ENCODE results near the gene E2F8. TPM values are rescaled to one million over a fixed set of nuclear protein-coding genes. Genes with fewer than 3 reads are reported as not detected.

Gene E2F8
- total RNA-seq, 1 donor from 2014 or later, result 0.27 TPM

GRCh38 chr11:19251577-19251976, 10.8 kb upstream of the E2F8 start:
- H4K20me1 ChIP-seq (ENCODE audit: insufficient read depth, low read length), result no peaks in the 10 kb centered on the region
- no peak for FAIRE-seq
- Mint-ChIP-seq H3K27me3 (ENCODE audit: low read depth, unreplicated experiment) (peaks cover 11% of the 10 kb centered on the region), H3K4me3 (ENCODE audit: unreplicated experiment) (no peak overlapping the region), H3K9me3 (ENCODE audit: unreplicated experiment) (peaks cover 16% of the 10 kb centered on the region), H3K36me3 (ENCODE audit: low read depth, unreplicated experiment) (peaks cover 2% of the 10 kb centered on the region), H3K27ac (ENCODE audit: unreplicated experiment) (no peak overlapping the region), H3K4me1 (ENCODE audit: low read depth, unreplicated experiment) (no peaks in the 10 kb centered on the region)
- no peak overlapping the region for H3K9ac ChIP-seq (ENCODE audit: low read length)
- H3K27ac ChIP-seq (ENCODE audit: low read depth, low read length), result no peak overlapping the region
- TF ChIP-seq EZH2 (IDR thresholded peaks at IDR 0.05; ENCODE audit: insufficient read depth, low read length), result no peak
- TF ChIP-seq, protein P1, sequence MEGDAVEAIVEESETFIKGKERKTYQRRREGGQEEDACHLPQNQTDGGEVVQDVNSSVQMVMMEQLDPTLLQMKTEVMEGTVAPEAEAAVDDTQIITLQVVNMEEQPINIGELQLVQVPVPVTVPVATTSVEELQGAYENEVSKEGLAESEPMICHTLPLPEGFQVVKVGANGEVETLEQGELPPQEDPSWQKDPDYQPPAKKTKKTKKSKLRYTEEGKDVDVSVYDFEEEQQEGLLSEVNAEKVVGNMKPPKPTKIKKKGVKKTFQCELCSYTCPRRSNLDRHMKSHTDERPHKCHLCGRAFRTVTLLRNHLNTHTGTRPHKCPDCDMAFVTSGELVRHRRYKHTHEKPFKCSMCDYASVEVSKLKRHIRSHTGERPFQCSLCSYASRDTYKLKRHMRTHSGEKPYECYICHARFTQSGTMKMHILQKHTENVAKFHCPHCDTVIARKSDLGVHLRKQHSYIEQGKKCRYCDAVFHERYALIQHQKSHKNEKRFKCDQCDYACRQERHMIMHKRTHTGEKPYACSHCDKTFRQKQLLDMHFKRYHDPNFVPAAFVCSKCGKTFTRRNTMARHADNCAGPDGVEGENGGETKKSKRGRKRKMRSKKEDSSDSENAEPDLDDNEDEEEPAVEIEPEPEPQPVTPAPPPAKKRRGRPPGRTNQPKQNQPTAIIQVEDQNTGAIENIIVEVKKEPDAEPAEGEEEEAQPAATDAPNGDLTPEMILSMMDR (IDR thresholded peaks at IDR 0.05; ENCODE audit: insufficient read depth, low read depth, low read length), result no peak
- H3K4me3 ChIP-seq (ENCODE audit: insufficient read depth, low read depth, low read length), result no peak overlapping the region
- H3K4me2 ChIP-seq (ENCODE audit: low read length), result no peak overlapping the region
- no peaks in the 10 kb centered on the region for H3K4me1 ChIP-seq (ENCODE audit: insufficient read depth, low read length)
- H3K36me3 ChIP-seq (ENCODE audit: insufficient read depth, low read length), result no peaks in the 10 kb centered on the region
- H3K27me3 ChIP-seq (ENCODE audit: insufficient read depth, low read length), result peaks cover 12% of the 10 kb centered on the region
- H3K9me3 ChIP-seq (ENCODE audit: insufficient read depth, low read depth, low read length), result no peaks in the 10 kb centered on the region
- H2AFZ ChIP-seq (ENCODE audit: low read depth, low read length), result no peak overlapping the region
- no peaks in the 10 kb centered on the region for H3K79me2 ChIP-seq (ENCODE audit: insufficient read depth, low read length)
- DNase-seq (ENCODE audit: low read depth), result no peak

DNA sequence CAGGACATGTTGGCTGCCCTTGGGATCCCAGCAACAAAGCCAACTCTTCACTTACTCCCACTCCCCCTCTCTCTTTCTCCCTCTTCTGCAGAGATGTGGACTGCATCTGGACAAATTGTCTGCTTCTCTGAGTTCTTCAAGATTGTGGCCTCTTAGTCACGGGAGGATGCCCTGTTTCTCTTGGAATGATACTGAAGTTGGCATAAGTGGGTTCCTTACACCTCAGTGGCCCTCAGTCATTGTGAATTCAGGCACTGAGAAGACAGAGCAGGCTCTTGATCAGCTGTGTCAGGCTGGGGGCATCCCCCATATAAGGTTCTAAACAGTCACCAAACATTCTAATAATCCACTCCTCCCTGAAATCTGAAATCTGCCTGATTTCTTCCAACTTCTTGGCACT, 6.1 kb upstream of the E2F8 start:
- H3K4me3 ChIP-seq (ENCODE audit: insufficient read depth, low read depth, low read length), result no peak overlapping the region
- no peak for FAIRE-seq
- peaks cover 23% of the 10 kb centered on the region for H3K27me3 Mint-ChIP-seq (ENCODE audit: low read depth, unreplicated experiment)
- H3K9me3 Mint-ChIP-seq (ENCODE audit: unreplicated experiment), result peaks cover 8% of the 10 kb centered on the region
- no peaks in the 10 kb centered on the region for H4K20me1 ChIP-seq (ENCODE audit: insufficient read depth, low read length)
- no peak for TF ChIP-seq EZH2 (IDR thresholded peaks at IDR 0.05; ENCODE audit: insufficient read depth, low read length)
- TF ChIP-seq, protein P1 (IDR thresholded peaks at IDR 0.05; ENCODE audit: insufficient read depth, low read depth, low read length), result no peak
- peaks cover 10% of the 10 kb centered on the region for H3K4me1 Mint-ChIP-seq (ENCODE audit: low read depth, unreplicated experiment)
- no peak overlapping the region for H2AFZ ChIP-seq (ENCODE audit: low read depth, low read length)
- no peak overlapping the region for H3K4me2 ChIP-seq (ENCODE audit: low read length)
- DNase-seq (ENCODE audit: low read depth), result no peak
- H3K79me2 ChIP-seq (ENCODE audit: insufficient read depth, low read length), result no peaks in the 10 kb centered on the region
- peaks cover 2% of the 10 kb centered on the region for H3K36me3 Mint-ChIP-seq (ENCODE audit: low read depth, unreplicated experiment)
- H3K9me3 ChIP-seq (ENCODE audit: insufficient read depth, low read depth, low read length), result no peaks in the 10 kb centered on the region
- peaks cover 29% of the 10 kb centered on the region for H3K27me3 ChIP-seq (ENCODE audit: insufficient read depth, low read length)
- H3K36me3 ChIP-seq (ENCODE audit: insufficient read depth, low read length), result no peaks in the 10 kb centered on the region
- no peak overlapping the region for H3K4me3 Mint-ChIP-seq (ENCODE audit: unreplicated experiment)
- no peak overlapping the region for H3K9ac ChIP-seq (ENCODE audit: low read length)
- no peak overlapping the region for H3K27ac ChIP-seq (ENCODE audit: low read depth, low read length)
- no peak overlapping the region for H3K27ac Mint-ChIP-seq (ENCODE audit: unreplicated experiment)
- H3K4me1 ChIP-seq (ENCODE audit: insufficient read depth, low read length), result peaks cover 6% of the 10 kb centered on the region

GRCh38 chr11:19245351-19245750, 4.6 kb upstream of the E2F8 start:
- Histone ChIP-seq H3K36me3 (ENCODE audit: insufficient read depth, low read length) (no peaks in the 10 kb centered on the region), H3K9me3 (ENCODE audit: insufficient read depth, low read depth, low read length) (no peaks in the 10 kb centered on the region), H3K4me3 (ENCODE audit: insufficient read depth, low read depth, low read length) (no peak overlapping the region), H2AFZ (ENCODE audit: low read depth, low read length) (no peak overlapping the region), H3K9ac (ENCODE audit: low read length) (no peak overlapping the region), H3K4me1 (ENCODE audit: insufficient read depth, low read length) (peaks cover 8% of the 10 kb centered on the region), H3K79me2 (ENCODE audit: insufficient read depth, low read length) (no peaks in the 10 kb centered on the region), H3K27ac (ENCODE audit: low read depth, low read length) (no peak overlapping the region), H3K27me3 (ENCODE audit: insufficient read depth, low read length) (peaks cover 31% of the 10 kb centered on the region), H4K20me1 (ENCODE audit: insufficient read depth, low read length) (no peaks in the 10 kb centered on the region), H3K4me2 (ENCODE audit: low read length) (no peak overlapping the region)
- Mint-ChIP-seq H3K27ac (ENCODE audit: unreplicated experiment) (no peak overlapping the region), H3K4me1 (ENCODE audit: low read depth, unreplicated experiment) (peaks cover 10% of the 10 kb centered on the region), H3K27me3 (ENCODE audit: low read depth, unreplicated experiment) (peaks cover 23% of the 10 kb centered on the region), H3K9me3 (ENCODE audit: unreplicated experiment) (peaks cover 8% of the 10 kb centered on the region), H3K4me3 (ENCODE audit: unreplicated experiment) (no peak overlapping the region), H3K36me3 (ENCODE audit: low read depth, unreplicated experiment) (peaks cover 2% of the 10 kb centered on the region)
- no peak for DNase-seq (ENCODE audit: low read depth)
- TF ChIP-seq EZH2 (IDR thresholded peaks at IDR 0.05; ENCODE audit: insufficient read depth, low read length), result no peak
- TF ChIP-seq, protein P1 (IDR thresholded peaks at IDR 0.05; ENCODE audit: insufficient read depth, low read depth, low read length), result no peak
- no peak for FAIRE-seq
